Smooth muscle cell (in vitro differentiated cells): ENCODE data around the gene RHCE. TPM values are rescaled to one million over a fixed set of nuclear protein-coding genes. Genes with fewer than 3 reads are reported as not detected.

Experiments
- DNase-seq: peaks from one replicate; lab custom pipeline; 2025; ENCODE audit not compliant: unreplicated experiment; lab: John Stamatoyannopoulos, UW
- H2AFZ ChIP-seq: fragments of 200-600 bp; sonication (generic); 2 replicates; pipeline ENCODE4 v1.6.0; 2016; ENCODE audit warnings: antibody characterized with exemption, low read depth, mild to moderate bottlenecking
- H3F3A ChIP-seq: fragments of 200-600 bp; sonication (generic); 2 replicates; pipeline ENCODE4 v1.6.0; 2017; ENCODE audit warnings: antibody characterized with exemption, low read depth
- H3K27ac ChIP-seq: fragments of 200-600 bp; sonication (generic); 2 replicates; pipeline ENCODE4 v1.5.1; 2016; ENCODE audit warnings: low read depth, mild to moderate bottlenecking
- H3K27me3 ChIP-seq: fragments of 200-600 bp; sonication (generic); 2 replicates; pipeline ENCODE4 v1.6.1; 2016; ENCODE audit warnings: low read depth, mild to moderate bottlenecking
- H3K36me3 ChIP-seq: fragments of 200-600 bp; sonication (generic); 2 replicates; pipeline ENCODE4 v1.5.1; 2016; ENCODE audit warnings: low read depth
- H3K4me1 ChIP-seq: fragments of 200-600 bp; sonication (generic); 2 replicates; pipeline ENCODE4 v1.5.1; 2016; ENCODE audit warnings: low read depth
- H3K4me2 ChIP-seq: fragments of 200-600 bp; sonication (generic); 2 replicates; pipeline ENCODE4 v1.6.0; 2016; ENCODE audit warnings: mild to moderate bottlenecking
- H3K4me3 ChIP-seq: fragments of 200-600 bp; sonication (generic); 2 replicates; pipeline ENCODE4 v1.5.1; 2016; ENCODE audit warnings: mild to moderate bottlenecking
- H3K79me2 ChIP-seq: fragments of 200-600 bp; sonication (generic); 2 replicates; pipeline ENCODE4 v1.6.0; 2016; ENCODE audit warnings: low read depth, mild to moderate bottlenecking
- H3K9ac ChIP-seq: fragments of 200-600 bp; sonication (generic); 2 replicates; pipeline ENCODE4 v1.6.0; 2016; ENCODE audit warnings: low read depth
- H3K9me3 ChIP-seq: fragments of 200-600 bp; sonication (generic); replicated peaks from 2 replicates; pipeline ENCODE4 v1.5.1; 2016; ENCODE audit warnings: low read depth
- H4K20me1 ChIP-seq: fragments of 200-600 bp; sonication (generic); 2 replicates; pipeline ENCODE4 v1.6.0; 2016; ENCODE audit warnings: low read depth
- CTCF ChIP-seq: fragments of 200-600 bp; sonication (generic); IDR thresholded peaks from 2 replicates; pipeline ENCODE4 v1.5.1; 2017; ENCODE audit warnings: borderline replicate concordance, mild to moderate bottlenecking, antibody characterized with exemption; ENCODE audit not compliant: insufficient read depth, poor library complexity, severe bottlenecking
- WGBS: methylation state at CpG from one replicate; pipeline ENCODE4 v1.1.7; 2016; ENCODE audit warnings: low lambda C conversion rate; 5-methylcytosine and 5-hydroxymethylcytosine counted together
- polyA plus RNA-seq: library from polyadenylated mRNA; unstranded; fragments of >200 nt; fragmentation: Nextera tagmentation; extraction: Ambion mirVana; gene quantifications from 2 replicates; pipeline ENCODE4 v1.2.1, GENCODE V29; 2016
- total RNA-seq: library from RNA; depleted of rRNA; stranded (reverse); fragments of >200 nt; gene quantifications from 2 replicates; pipeline ENCODE4 v1.2.3, GENCODE V29; 2014

RHCE gene
- total and polyA plus RNA-seq, 2 experiments from 2014 or later = 0.45 to 4.9 TPM

GRCh38 chr1:25435397-25436108 is 14.9 kb upstream of the RHCE start:
- Histone ChIP-seq H3K4me2 (no peak overlapping the region), H3K4me1 (peaks cover 8% of the 10 kb centered on the region), H3K79me2 (peaks cover 97% of the 10 kb centered on the region), H3K27me3 (no peaks in the 10 kb centered on the region), H3K9me3 (no peaks in the 10 kb centered on the region), H4K20me1 (peaks cover 92% of the 10 kb centered on the region), H3K27ac (peak overlapping the region; percentile 19), H2AFZ (no peak overlapping the region), H3K4me3 (no peak overlapping the region), H3F3A (peaks cover 4% of the 10 kb centered on the region), H3K9ac (no peak overlapping the region), H3K36me3 (no peaks in the 10 kb centered on the region)
- no peak for TF ChIP-seq CTCF
- WGBS = 57% methylated on average over 4 of the region's 4 CpGs
- DNase-seq = no peak

GRCh38 chr1:25433389-25434186 is 13.0 kb upstream of the RHCE start:
- Histone ChIP-seq H3K4me1 (peaks cover 11% of the 10 kb centered on the region), H3K36me3 (no peaks in the 10 kb centered on the region), H3F3A (peaks cover 4% of the 10 kb centered on the region), H3K9me3 (no peaks in the 10 kb centered on the region), H3K79me2 (peaks cover 77% of the 10 kb centered on the region), H3K4me2 (peak overlapping the region; percentile 85), H3K9ac (no peak overlapping the region), H2AFZ (no peak overlapping the region), H3K27me3 (no peaks in the 10 kb centered on the region), H3K4me3 (peak overlapping the region; percentile 1), H3K27ac (no peak overlapping the region), H4K20me1 (peaks cover 72% of the 10 kb centered on the region)
- 65% methylated on average over 4 of the region's 4 CpGs for WGBS
- no peak for TF ChIP-seq CTCF
- DNase-seq = no peak

- Histone ChIP-seq H3K27ac (no peak overlapping the region), H4K20me1 (peaks cover 65% of the 10 kb centered on the region), H3K36me3 (no peaks in the 10 kb centered on the region), H3K79me2 (peaks cover 70% of the 10 kb centered on the region), H3K4me1 (peaks cover 11% of the 10 kb centered on the region), H3K4me3 (peak overlapping the region; percentile 90), H3K9me3 (no peaks in the 10 kb centered on the region), H3K27me3 (no peaks in the 10 kb centered on the region), H3K4me2 (peak overlapping the region; percentile 85), H3K9ac (no peak overlapping the region), H3F3A (peaks cover 4% of the 10 kb centered on the region), H2AFZ (no peak overlapping the region)
- WGBS = 91% methylated on average over 6 of the region's 6 CpGs
- no peak for TF ChIP-seq CTCF
- no peak for DNase-seq
Measured at GRCh38 chr1:25432749-25433388, 12.2 kb upstream of the RHCE start.
